Transverse colon (tissue), 4 donors: Measurements from ENCODE around the gene MED9. TPM values are rescaled to one million over a fixed set of nuclear protein-coding genes. Genes with fewer than 3 reads are reported as not detected.
A peak's percentile ranks its signal among the peaks of the same experiment; 100 is the strongest.

ENCODE experiments used
- DNase-seq: peaks from one replicate; pipeline ENCODE4 v3.0.0-alpha.2; 2019
- H3K27ac ChIP-seq, 4 donors: fragments of 200-600 bp; sonication (generic); 2 replicates each; pipeline ENCODE4 v1.5.1; 2016 to 2018; ENCODE audit warnings: inconsistent platforms in 4 of 4
- H3K27me3 ChIP-seq: fragments of 200-600 bp; sonication (generic); 2 replicates; pipeline ENCODE4 v1.5.1; 2017; ENCODE audit warnings: inconsistent platforms
- H3K36me3 ChIP-seq, 4 donors: fragments of 200-600 bp; sonication (generic); 2 replicates each; pipeline ENCODE4 v1.5.1; 2017 to 2019; ENCODE audit warnings: inconsistent platforms in 4 of 4
- H3K4me1 ChIP-seq, 4 donors: fragments of 200-600 bp; sonication (generic); 2 replicates each; pipeline ENCODE4 v1.5.1; 2017 to 2020; ENCODE audit warnings: inconsistent platforms in 4 of 4
- H3K4me3 ChIP-seq, 4 donors: fragments of 200-600 bp; sonication (generic); 1 replicate in 1 of 4; 2 replicates in 3 of 4; pipeline versions ENCODE4 v1.5.1 to v1.6.1; 2017 to 2019; ENCODE audit warnings: inconsistent platforms in 4 of 4
- H3K9me3 ChIP-seq, 2 donors: fragments of 200-600 bp; sonication (generic); 2 replicates each; pipeline ENCODE4 v1.5.1; 2017 to 2019; ENCODE audit warnings: inconsistent platforms in 2 of 2
- EP300 ChIP-seq: sonication (generic); formaldehyde crosslinking; IDR thresholded peaks from one replicate; pipeline ENCODE4 v1.6.1; 2017; ENCODE audit warnings: antibody characterized with exemption, low read depth
- POLR2A ChIP-seq: fragments of 450-650 bp; IDR thresholded peaks from one replicate; pipeline ENCODE4 v1.6.1; 2016; ENCODE audit warnings: antibody characterized with exemption, mild to moderate bottlenecking, moderate library complexity
- POLR2AphosphoS5 ChIP-seq, 3 donors: sonication (generic); formaldehyde crosslinking; IDR thresholded peaks; one replicate each; pipeline ENCODE4 v1.6.1; 2016; ENCODE audit warnings: antibody characterized with exemption in 3 of 3
- WGBS, 2 donors: methylation state at CpG; one replicate each; pipeline ENCODE4 v1.1.5; 2018; ENCODE audit warnings: low coverage in 1 of 2; 5-methylcytosine and 5-hydroxymethylcytosine counted together
- in situ Hi-C, 4 donors: fragments of 200-750 bp; cut with MboI; loops; one replicate each; pipeline versions ENCODE4 v1.15.0 to v1.15.1; 2017; ENCODE audit warnings: low sequenced_read_pairs in 3 of 4, low pct_ligation_motif_present in 1 of 4, low pct_unique_long_range_greater_than_20kb in 1 of 4
- intact Hi-C: fragments of 100-400 bp; cut with DNase I; formaldehyde crosslinking; loops from one replicate; pipeline ENCODE4 v1.15.1; 2023; ENCODE audit warnings: low total_unique reads
- total RNA-seq, 4 donors: library from RNA; depleted of rRNA; stranded (reverse); fragments of >200 nt; gene quantifications; one replicate each; pipeline ENCODE4 v1.1.0, GENCODE V29; 2016
- TF ChIP-seq, protein P1 (sequence below), 5 experiments: fragments of 200-600 bp in 3 of 5; fragments of 450-650 bp in 2 of 5; sonication (generic) in 3 of 5; IDR thresholded peaks; 1 replicate in 2 of 5; 2 replicates in 3 of 5; pipeline ENCODE4 v1.5.1; 2016 to 2017; ENCODE audit warnings: antibody characterized with exemption in 5 of 5, inconsistent platforms in 3 of 5, mild to moderate bottlenecking in 2 of 5, moderate library complexity in 1 of 5

Gene MED9
- total RNA-seq, 4 donors from 2014 or later, result 15.0 to 90.0 (median 25.2) TPM

DNA sequence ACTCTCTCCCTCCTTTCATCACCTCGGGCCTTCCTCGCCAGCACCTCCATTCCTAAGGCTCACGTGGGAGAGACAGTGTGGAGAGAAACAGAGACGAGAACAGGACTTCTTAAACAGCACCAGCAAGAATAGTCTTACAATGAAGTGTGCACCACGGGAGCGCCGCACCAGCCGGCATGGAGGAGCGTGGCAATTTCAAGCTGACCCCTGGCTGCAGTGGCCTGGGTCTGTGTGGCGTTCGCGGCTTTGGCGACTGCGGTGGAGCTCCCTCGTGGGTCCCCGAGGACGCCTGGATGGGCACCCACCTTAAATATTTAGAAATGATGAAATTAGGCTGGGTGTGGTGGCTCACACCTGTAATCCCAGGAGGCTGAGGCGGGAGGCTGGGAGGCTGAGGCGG lies 20.5 kb upstream of the MED9 start:
- H3K4me1 ChIP-seq, result peaks cover 0 to 5% (median 1%) of the 10 kb centered on the region in 4 donors
- no peak overlapping the region for H3K4me3 ChIP-seq
- no peaks in the 10 kb centered on the region for H3K36me3 ChIP-seq
- no peak for DNase-seq
- no peaks in the 10 kb centered on the region for H3K27me3 ChIP-seq
- TF ChIP-seq, protein P1, sequence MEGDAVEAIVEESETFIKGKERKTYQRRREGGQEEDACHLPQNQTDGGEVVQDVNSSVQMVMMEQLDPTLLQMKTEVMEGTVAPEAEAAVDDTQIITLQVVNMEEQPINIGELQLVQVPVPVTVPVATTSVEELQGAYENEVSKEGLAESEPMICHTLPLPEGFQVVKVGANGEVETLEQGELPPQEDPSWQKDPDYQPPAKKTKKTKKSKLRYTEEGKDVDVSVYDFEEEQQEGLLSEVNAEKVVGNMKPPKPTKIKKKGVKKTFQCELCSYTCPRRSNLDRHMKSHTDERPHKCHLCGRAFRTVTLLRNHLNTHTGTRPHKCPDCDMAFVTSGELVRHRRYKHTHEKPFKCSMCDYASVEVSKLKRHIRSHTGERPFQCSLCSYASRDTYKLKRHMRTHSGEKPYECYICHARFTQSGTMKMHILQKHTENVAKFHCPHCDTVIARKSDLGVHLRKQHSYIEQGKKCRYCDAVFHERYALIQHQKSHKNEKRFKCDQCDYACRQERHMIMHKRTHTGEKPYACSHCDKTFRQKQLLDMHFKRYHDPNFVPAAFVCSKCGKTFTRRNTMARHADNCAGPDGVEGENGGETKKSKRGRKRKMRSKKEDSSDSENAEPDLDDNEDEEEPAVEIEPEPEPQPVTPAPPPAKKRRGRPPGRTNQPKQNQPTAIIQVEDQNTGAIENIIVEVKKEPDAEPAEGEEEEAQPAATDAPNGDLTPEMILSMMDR (IDR thresholded peaks at IDR 0.05), result no peak
- no peak for TF ChIP-seq POLR2A
- no peak for TF ChIP-seq POLR2AphosphoS5 (IDR thresholded peaks at IDR 0.05)
- no peak for TF ChIP-seq EP300
- H3K27ac ChIP-seq, result no peak overlapping the region
- in situ Hi-C loops (no loop called here), intact Hi-C loops (no loop called here)
- H3K9me3 ChIP-seq, result no peaks in the 10 kb centered on the region
- WGBS, 2 donors, result 80 to 83% methylated on average over 1 to 19 of the region's 19 CpGs

DNA sequence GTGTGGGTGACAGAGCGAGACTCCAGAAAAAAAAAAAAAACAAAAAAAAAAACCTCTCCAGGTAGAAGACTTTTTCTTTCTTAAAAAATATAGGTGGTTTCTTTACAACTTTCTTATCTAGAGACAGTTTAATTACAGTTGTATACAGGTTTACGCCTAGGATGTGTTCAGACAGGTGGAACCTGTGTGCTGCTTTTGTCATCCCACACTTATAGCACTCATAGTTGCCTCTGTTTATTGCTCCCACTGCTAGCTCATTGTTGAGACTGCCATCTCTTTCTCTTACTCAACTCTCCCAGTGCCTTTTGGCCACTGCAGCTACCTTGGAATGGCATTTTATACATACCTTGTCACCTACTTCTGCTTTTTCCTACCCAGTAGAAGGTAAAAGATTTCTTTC lies 19.1 kb upstream of the MED9 start:
- peaks cover 0 to 13% (median 5%) of the 10 kb centered on the region in 4 donors for H3K4me1 ChIP-seq
- WGBS, 2 donors, result 20 to 48% methylated on average over 1 to 2 of the region's 2 CpGs
- H3K27ac ChIP-seq, result peak overlapping the region in 2 of 4 donors; percentile 1 to 41
- H3K9me3 ChIP-seq, result no peaks in the 10 kb centered on the region
- peak; percentile 17 for DNase-seq
- no peak overlapping the region for H3K4me3 ChIP-seq
- no peaks in the 10 kb centered on the region for H3K27me3 ChIP-seq
- in situ Hi-C loops, result no loop called here
- H3K36me3 ChIP-seq, result no peaks in the 10 kb centered on the region
- intact Hi-C loops, result no loop called here
- TF ChIP-seq POLR2A (no peak), POLR2AphosphoS5 (IDR thresholded peaks at IDR 0.05) (no peak)

DNA sequence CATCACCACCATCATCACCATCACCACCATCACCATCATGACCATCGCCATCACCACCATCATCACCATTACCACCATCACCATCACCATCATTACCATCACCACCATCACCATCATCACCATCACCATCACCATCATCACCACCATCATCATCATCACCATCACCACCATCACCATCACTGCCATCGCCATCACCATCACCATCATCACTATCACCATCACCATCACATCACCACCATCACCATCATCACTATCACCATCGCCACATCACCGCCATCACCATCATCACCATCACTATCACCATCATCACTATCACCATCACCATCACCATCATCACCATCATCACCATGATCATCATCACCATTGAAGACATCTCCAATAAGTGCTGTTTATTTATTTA lies 16.8 kb upstream of the MED9 start:
- 82 to 90% methylated on average over 4 of the region's 4 CpGs for WGBS, 2 donors
- intact Hi-C loops (no loop called here), in situ Hi-C loops (no loop called here)
- H3K4me1 ChIP-seq, result peaks cover 0 to 13% (median 6%) of the 10 kb centered on the region in 4 donors
- H3K9me3 ChIP-seq, result no peaks in the 10 kb centered on the region
- H3K27ac ChIP-seq, result no peak overlapping the region
- no peak overlapping the region for H3K4me3 ChIP-seq
- no peaks in the 10 kb centered on the region for H3K27me3 ChIP-seq
- TF ChIP-seq, protein P1 (IDR thresholded peaks at IDR 0.05), result no peak
- H3K36me3 ChIP-seq, result no peaks in the 10 kb centered on the region
- DNase-seq, result no peak

DNA sequence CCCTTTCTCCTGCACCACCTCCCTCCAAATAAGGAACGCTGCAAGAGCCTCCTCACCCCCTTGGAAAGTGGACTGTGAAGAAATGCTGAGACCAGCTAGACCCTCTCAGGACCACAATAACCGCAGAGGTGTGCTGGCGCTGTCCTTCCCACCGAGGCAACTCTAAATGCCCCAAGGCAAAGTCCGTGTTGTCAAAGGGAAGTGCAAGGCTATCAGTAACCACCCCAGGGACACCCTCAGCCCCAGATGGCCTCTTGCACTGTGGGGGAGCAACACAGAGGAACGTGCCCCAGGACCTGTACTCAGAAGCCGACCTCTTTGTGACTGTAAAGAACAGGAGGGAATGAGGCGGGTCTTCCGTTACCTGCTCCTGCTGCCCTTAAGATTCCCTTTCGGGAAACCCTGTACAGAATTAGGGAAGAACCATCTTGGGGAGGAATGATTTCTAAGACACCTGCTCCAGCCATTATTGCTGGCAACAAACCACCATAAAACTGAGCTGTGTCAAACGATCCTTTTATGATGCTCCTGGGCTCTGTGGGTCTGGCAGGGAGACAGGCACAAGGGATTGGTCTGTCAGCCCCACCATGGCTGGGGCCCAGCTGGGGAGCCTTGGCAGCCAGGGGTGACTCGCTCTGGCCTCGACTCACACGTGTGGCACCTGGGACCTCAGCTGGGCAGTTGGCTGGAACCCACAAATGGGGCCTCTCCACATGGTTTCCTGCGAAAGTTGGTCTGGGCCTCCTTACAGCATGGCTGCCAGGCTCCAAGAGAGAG lies 14.6 kb upstream of the MED9 start:
- Histone ChIP-seq H3K27me3 (no peaks in the 10 kb centered on the region), H3K27ac (peak overlapping the region; percentile 21 to 56 (median 40)), H3K4me1 (peaks cover 0 to 13% (median 7%) of the 10 kb centered on the region in 4 donors), H3K4me3 (no peak overlapping the region), H3K9me3 (no peaks in the 10 kb centered on the region), H3K36me3 (no peaks in the 10 kb centered on the region)
- DNase-seq, result peak; percentile 24
- in situ Hi-C loops, result no loop called here
- TF ChIP-seq, protein P1 (IDR thresholded peaks at IDR 0.05), result no peak
- TF ChIP-seq POLR2AphosphoS5 (IDR thresholded peaks at IDR 0.05) (no peak), POLR2A (no peak), EP300 (no peak)
- intact Hi-C loops, result no loop called here
- 37% methylated on average over 15 of the region's 15 CpGs; no CpG with 5 or more reads in 1 of the 2 donors for WGBS, 2 donors
